Measurements from ENCODE around the gene UNC13B.

The UNC13B gene

GRCh38 chr9:35280399-35280798 is 118.6 kb downstream of the UNC13B start:
- DNase-seq = no peak

GRCh38 chr9:35285731-35286130 is 123.9 kb downstream of the UNC13B start:
- no peak for DNase-seq

GRCh38 chr9:35286381-35286780 is 124.6 kb downstream of the UNC13B start:
- DNase-seq = no peak

GRCh38 chr9:35287987-35288632 is 126.3 kb downstream of the UNC13B start:
- DNase-seq = no peak

- no peak for DNase-seq
Measured at GRCh38 chr9:35288778-35289177, 127.0 kb downstream of the UNC13B start.

GRCh38 chr9:35293376-35293964 is 131.7 kb downstream of the UNC13B start:
- DNase-seq = no peak

- DNase-seq = no peak
Measured at GRCh38 chr9:35294066-35294465, 132.3 kb downstream of the UNC13B start.

GRCh38 chr9:35294556-35294955 is 132.7 kb downstream of the UNC13B start:
- DNase-seq = no peak

- no peak for DNase-seq
Measured at GRCh38 chr9:35295369-35296036, 133.7 kb downstream of the UNC13B start.

- no peak for DNase-seq
Measured at GRCh38 chr9:35303567-35303966, 141.8 kb downstream of the UNC13B start.

- no peak for DNase-seq
Measured at GRCh38 chr9:35306283-35306682, 144.5 kb downstream of the UNC13B start.

GRCh38 chr9:35308316-35308715 is 146.5 kb downstream of the UNC13B start:
- DNase-seq = no peak

- no peak for DNase-seq
Measured at GRCh38 chr9:35311891-35312639, 150.3 kb downstream of the UNC13B start.

- DNase-seq = no peak
Measured at GRCh38 chr9:35313460-35313859, 151.7 kb downstream of the UNC13B start.

GRCh38 chr9:35313916-35314315 is 152.1 kb downstream of the UNC13B start:
- DNase-seq = no peak

GRCh38 chr9:35318741-35319140 is 156.9 kb downstream of the UNC13B start:
- DNase-seq = no peak

- DNase-seq = no peak
Measured at GRCh38 chr9:35322075-35322885, 160.5 kb downstream of the UNC13B start.

GRCh38 chr9:35324966-35325365 is 163.2 kb downstream of the UNC13B start:
- DNase-seq = no peak

- DNase-seq = no peak
Measured at GRCh38 chr9:35333551-35333950, 171.7 kb downstream of the UNC13B start.

GRCh38 chr9:35335164-35335563 is 173.4 kb downstream of the UNC13B start:
- DNase-seq = no peak

GRCh38 chr9:35338086-35338485 is 176.3 kb downstream of the UNC13B start:
- DNase-seq = no peak

- no peak for DNase-seq
Measured at GRCh38 chr9:35338561-35339274, 176.9 kb downstream of the UNC13B start.
